GM23248 (cell line): ENCODE results near the gene FAM25G. TPM values are rescaled to one million over a fixed set of nuclear protein-coding genes. Genes with fewer than 3 reads are reported as not detected.
A peak's percentile ranks its signal among the peaks of the same experiment; 100 is the strongest.
"Not testable (repeated sequence)": the region's sequence is repeated elsewhere in the genome, so short reads cannot be mapped to it uniquely, and the experiment has no call there.

Source experiments
- DNase-seq: peaks from one replicate; pipeline ENCODE4 v3.0.0-alpha.2; 2015
- H2AFZ ChIP-seq: fragments of 200-600 bp; sonication (generic); 2 replicates; pipeline ENCODE4 v1.6.1; 2016; ENCODE audit warnings: antibody characterized with exemption
- H3F3A ChIP-seq: fragments of 200-600 bp; sonication (generic); 2 replicates; pipeline ENCODE4 v1.6.1; 2016; ENCODE audit warnings: mild to moderate bottlenecking, antibody characterized with exemption, mixed run types; ENCODE audit not compliant: insufficient read depth
- H3K27ac ChIP-seq: fragments of 200-600 bp; sonication (generic); 2 replicates; pipeline ENCODE4 v1.5.1; 2016; ENCODE audit warnings: mild to moderate bottlenecking
- H3K27me3 ChIP-seq: fragments of 200-600 bp; sonication (generic); replicated peaks from 2 replicates; pipeline ENCODE4 v1.6.1; 2016; ENCODE audit warnings: mild to moderate bottlenecking; ENCODE audit not compliant: insufficient read depth
- H3K36me3 ChIP-seq: fragments of 200-600 bp; sonication (generic); 2 replicates; pipeline ENCODE4 v1.6.1; 2016; ENCODE audit warnings: low read depth, mild to moderate bottlenecking
- H3K4me1 ChIP-seq: fragments of 200-600 bp; sonication (generic); 2 replicates; pipeline ENCODE4 v1.6.1; 2016; ENCODE audit warnings: mild to moderate bottlenecking; ENCODE audit not compliant: insufficient read depth
- H3K4me2 ChIP-seq: fragments of 200-600 bp; sonication (generic); one replicate; pipeline ENCODE4 v1.6.1; 2016; ENCODE audit warnings: mild to moderate bottlenecking; ENCODE audit not compliant: unreplicated experiment
- H3K4me3 ChIP-seq: fragments of 200-600 bp; sonication (generic); 2 replicates; pipeline ENCODE4 v1.5.1; 2016; ENCODE audit warnings: mild to moderate bottlenecking
- H3K79me2 ChIP-seq: fragments of 200-600 bp; sonication (generic); 2 replicates; pipeline ENCODE4 v1.6.1; 2016; ENCODE audit warnings: mild to moderate bottlenecking; ENCODE audit not compliant: insufficient read depth
- H3K9ac ChIP-seq: fragments of 200-600 bp; sonication (generic); 2 replicates; pipeline ENCODE4 v1.6.1; 2016; ENCODE audit warnings: mild to moderate bottlenecking
- H3K9me2 ChIP-seq: fragments of 200-600 bp; sonication (generic); 2 replicates; pipeline ENCODE4 v1.6.1; 2016; ENCODE audit warnings: mixed run types, mild to moderate bottlenecking, moderate library complexity; ENCODE audit not compliant: insufficient read depth
- H3K9me3 ChIP-seq: fragments of 200-600 bp; sonication (generic); one replicate; pipeline ENCODE4 v1.6.1; 2017; ENCODE audit warnings: low read depth
- H4K20me1 ChIP-seq: fragments of 200-600 bp; sonication (generic); 2 replicates; pipeline ENCODE4 v1.6.0; 2016; ENCODE audit not compliant: insufficient read depth
- WGBS, 2 experiments: methylation state at CpG; one replicate each; pipeline ENCODE4 v1.1.6; 2015 to 2017; ENCODE audit warnings: low lambda C conversion rate in 2 of 2, low coverage in 1 of 2; ENCODE audit errors: missing lambda C conversion rate in 2 of 2; 5-methylcytosine and 5-hydroxymethylcytosine counted together
- in situ Hi-C: fragments of 300-500 bp; cut with MboI; formaldehyde crosslinking; loops from 2 replicates; pipeline ENCODE4 v1.15.0; 2020
- polyA plus RNA-seq: library from polyadenylated mRNA; unstranded; fragments of >200 nt; fragmentation: Nextera tagmentation; extraction: Ambion mirVana; gene quantifications from 2 replicates; pipeline ENCODE4 v1.2.1, GENCODE V29; 2016
- total RNA-seq: library from RNA; depleted of rRNA; stranded (reverse); fragments of >200 nt; shearing (Covaris generic); gene quantifications from 2 replicates; pipeline ENCODE4 v1.2.3, GENCODE V29; 2014; rRNA removed

FAM25G gene
- total RNA-seq (not detected in 2 replicates), polyA plus RNA-seq (1.1 and 1.4 TPM in 2 replicates)

DNA sequence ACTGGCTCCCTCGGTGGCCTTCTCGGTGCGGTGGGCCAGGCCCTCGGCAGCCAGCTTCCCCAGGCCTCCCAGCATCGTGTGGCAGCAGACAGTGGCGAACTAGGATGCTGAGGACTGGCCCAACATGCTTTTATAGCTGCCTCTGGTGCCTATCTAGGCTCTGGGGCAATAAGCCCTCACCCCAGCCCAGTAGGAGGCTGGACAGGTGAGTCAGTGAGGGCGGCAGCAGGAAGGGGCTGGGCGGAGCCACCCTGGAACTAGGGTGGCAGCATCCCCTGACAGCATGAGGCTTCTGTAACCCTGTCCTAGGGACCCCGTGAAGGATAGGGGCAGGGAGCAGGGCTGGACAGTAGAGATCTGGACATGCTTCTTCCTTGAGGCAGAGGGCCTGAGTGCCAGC lies at the start of gene FAM25G:
TSS of gene FAM25G (minus strand) at position 101 of the 400 bp plus-strand sequence. CDS start at position 75, 26 bp downstream.
- H3K9me2 ChIP-seq, H3K9me3 ChIP-seq, H3F3A ChIP-seq, DNase-seq, H3K79me2 ChIP-seq, H2AFZ ChIP-seq, H3K27me3 ChIP-seq, H4K20me1 ChIP-seq, H3K4me3 ChIP-seq, H3K27ac ChIP-seq, H3K36me3 ChIP-seq, H3K4me1 ChIP-seq, in situ Hi-C loops, H3K9ac ChIP-seq, H3K4me2 ChIP-seq: not testable (repeated sequence)
- 100% methylated on average over 5 to 6 of the region's 9 CpGs for WGBS, 2 experiments

DNA sequence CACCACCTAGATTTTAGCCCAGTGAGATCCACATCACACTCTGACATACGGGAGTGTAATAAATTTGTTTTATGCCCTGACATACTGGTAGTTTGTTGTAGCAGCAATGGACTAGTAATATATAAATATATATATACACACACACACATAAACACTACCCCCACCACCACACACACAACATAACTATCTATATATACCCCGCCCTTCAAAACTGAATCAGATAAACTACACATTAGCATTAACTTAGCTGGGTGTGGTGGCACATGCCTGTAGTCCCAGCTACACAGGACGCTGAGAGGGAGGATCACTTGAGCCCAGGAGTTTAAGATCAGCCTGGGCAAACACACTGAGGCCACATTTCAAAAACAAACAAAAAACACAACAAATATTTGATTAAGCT lies 44.9 kb upstream of the FAM25G start:
- H4K20me1 ChIP-seq, in situ Hi-C loops, H3K9me2 ChIP-seq, H3K4me1 ChIP-seq, H3K4me3 ChIP-seq, H3K27me3 ChIP-seq, H3K9ac ChIP-seq, H3K4me2 ChIP-seq, H3K9me3 ChIP-seq, H3K36me3 ChIP-seq, DNase-seq, H2AFZ ChIP-seq, H3F3A ChIP-seq, H3K79me2 ChIP-seq, H3K27ac ChIP-seq: not testable (repeated sequence)
- 85 to 89% methylated on average over 3 of the region's 3 CpGs for whole genome bisulfite sequencing, 2 experiments

DNA sequence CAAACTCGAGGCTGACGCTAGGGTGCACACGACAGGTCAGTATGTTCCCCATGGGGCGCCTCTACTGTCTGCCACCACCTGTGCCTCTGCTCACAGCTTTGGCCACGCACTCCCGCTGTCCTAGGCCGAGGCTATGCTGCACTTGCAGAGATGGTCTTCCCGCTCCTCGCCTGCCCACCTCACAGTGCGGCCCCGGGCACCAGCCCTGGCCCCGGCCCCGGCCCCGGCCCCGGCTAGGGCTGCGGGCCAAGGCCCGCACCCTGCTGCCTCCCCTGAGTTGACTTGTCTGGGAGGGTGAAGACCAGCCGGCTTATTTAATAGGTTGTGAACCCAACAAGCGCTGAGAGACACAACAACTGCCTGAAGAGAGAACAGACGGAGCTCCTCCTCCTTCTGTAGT lies 32.0 kb upstream of the FAM25G start, which contains the start of gene AGAP9:
TSS of gene AGAP9 (minus strand) at position 164 of the 400 bp plus-strand sequence. CDS start at position 52, 112 bp downstream.
- H2AFZ ChIP-seq, H3K4me2 ChIP-seq, H3K9me2 ChIP-seq, H3F3A ChIP-seq, H3K27me3 ChIP-seq, DNase-seq, H3K79me2 ChIP-seq, H3K27ac ChIP-seq, H3K9me3 ChIP-seq, H3K9ac ChIP-seq, H3K4me1 ChIP-seq, H4K20me1 ChIP-seq, H3K36me3 ChIP-seq, H3K4me3 ChIP-seq, in situ Hi-C loops: not testable (repeated sequence)
- WGBS, 2 experiments: no CpG with 5 or more reads among the region's 20 CpGs

DNA sequence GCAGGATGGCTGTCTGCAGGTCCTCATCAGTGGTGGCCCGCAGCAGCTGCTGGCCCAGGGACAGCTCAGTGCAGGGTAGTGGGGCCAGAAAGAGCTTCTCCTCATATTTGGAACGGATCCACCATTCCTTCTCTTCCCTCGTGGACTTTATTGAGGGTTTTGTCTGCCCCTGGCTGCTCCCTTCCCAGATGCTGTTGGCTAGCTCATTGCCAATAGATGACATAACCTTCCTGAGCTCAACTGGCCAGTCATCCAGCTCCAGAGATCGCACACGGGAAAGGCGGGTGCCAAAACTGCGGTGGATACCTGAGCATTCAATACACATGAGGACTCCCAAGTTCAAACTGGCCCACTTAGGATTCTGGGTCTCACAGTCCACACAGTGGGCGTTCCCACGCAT lies 10.8 kb upstream of the FAM25G start:
- H3K9me3 ChIP-seq, H3K4me2 ChIP-seq, H3K27me3 ChIP-seq, H2AFZ ChIP-seq, H3K36me3 ChIP-seq, H3K27ac ChIP-seq, H3F3A ChIP-seq, H3K79me2 ChIP-seq, H3K4me1 ChIP-seq, H3K9me2 ChIP-seq, in situ Hi-C loops, DNase-seq, H4K20me1 ChIP-seq, H3K9ac ChIP-seq, H3K4me3 ChIP-seq: not testable (repeated sequence)
- 84 to 95% methylated on average over 7 to 8 of the region's 9 CpGs for WGBS, 2 experiments

DNA sequence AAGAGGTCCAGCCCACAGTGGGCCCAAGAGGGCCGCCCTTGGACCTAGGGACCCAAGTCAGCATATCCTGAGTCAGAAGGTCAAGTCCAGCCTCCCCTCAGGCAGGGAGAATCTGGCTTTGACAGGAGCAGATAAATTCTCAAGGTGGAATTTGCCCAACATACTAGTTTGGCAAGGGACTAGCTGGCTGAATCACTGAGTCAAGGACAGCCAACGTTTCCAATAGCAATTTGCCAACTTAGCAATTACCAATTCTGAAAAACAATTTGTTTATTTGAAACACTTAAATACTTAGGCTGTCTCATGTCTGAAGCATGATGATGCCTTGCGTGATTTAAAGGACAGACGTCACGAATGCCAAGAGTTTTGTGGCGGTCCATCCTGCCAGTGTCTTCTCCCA lies 2.7 kb upstream of the FAM25G start:
- H3K9me3 ChIP-seq, H3F3A ChIP-seq, H3K4me2 ChIP-seq, DNase-seq, in situ Hi-C loops, H3K27me3 ChIP-seq, H3K27ac ChIP-seq, H3K79me2 ChIP-seq, H3K4me3 ChIP-seq, H3K9me2 ChIP-seq, H2AFZ ChIP-seq, H4K20me1 ChIP-seq, H3K4me1 ChIP-seq, H3K36me3 ChIP-seq, H3K9ac ChIP-seq: not testable (repeated sequence)
- 0% methylated on average over 1 of the region's 6 CpGs for WGBS, 2 experiments

DNA sequence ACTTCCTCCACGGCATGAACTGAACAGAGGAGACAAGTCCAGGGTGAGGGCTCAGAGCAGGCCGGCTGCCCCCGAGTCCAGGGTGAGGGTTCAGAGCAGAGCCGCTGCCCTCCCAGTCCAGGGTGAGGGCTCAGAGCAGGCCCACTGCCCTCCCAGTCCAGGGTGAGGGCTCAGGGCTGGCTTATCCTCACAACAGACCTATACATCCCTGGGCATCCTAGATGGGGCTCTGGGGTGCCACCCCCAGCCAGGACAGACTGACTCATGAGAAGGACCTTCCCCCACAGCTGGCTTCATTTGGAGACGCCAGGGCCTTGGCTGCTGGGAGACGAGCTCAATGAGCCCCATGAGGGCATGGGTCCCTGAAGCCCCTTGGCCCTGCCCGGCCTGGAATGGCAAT lies 1.9 kb downstream of the FAM25G start:
- H3K27ac ChIP-seq, in situ Hi-C loops, H3K4me2 ChIP-seq, H3K9ac ChIP-seq, H3K36me3 ChIP-seq, H3K4me1 ChIP-seq, H3K4me3 ChIP-seq, H2AFZ ChIP-seq, DNase-seq, H3F3A ChIP-seq, H3K9me3 ChIP-seq, H3K79me2 ChIP-seq, H3K9me2 ChIP-seq, H3K27me3 ChIP-seq, H4K20me1 ChIP-seq: not testable (repeated sequence)
- 93 to 96% methylated on average over 3 of the region's 7 CpGs for WGBS, 2 experiments

DNA sequence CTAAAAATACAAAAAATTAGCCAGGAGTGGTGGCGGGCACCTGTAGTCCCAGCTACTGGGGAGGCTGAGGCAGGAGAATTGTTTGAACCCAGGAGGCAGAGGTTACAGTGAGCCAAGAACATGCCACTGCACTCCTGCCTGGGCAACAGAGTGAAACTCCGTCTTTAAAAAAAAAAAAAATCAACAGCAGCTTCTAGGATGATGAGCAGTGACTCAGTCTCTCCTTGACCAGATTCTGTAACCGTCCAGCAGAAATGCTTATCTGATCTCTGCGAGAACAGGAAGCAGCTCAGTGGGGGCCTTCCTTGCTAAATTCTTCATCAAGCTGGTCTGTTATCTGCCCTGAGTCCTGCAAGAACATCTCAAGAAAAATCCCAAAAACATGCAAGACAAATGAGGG lies 5.6 kb downstream of the FAM25G start:
- H3K9me3 ChIP-seq, H4K20me1 ChIP-seq, H3K27me3 ChIP-seq, H3K4me2 ChIP-seq, in situ Hi-C loops, H3K79me2 ChIP-seq, H3K9me2 ChIP-seq, H2AFZ ChIP-seq, H3F3A ChIP-seq, H3K36me3 ChIP-seq, H3K4me3 ChIP-seq, H3K4me1 ChIP-seq: not testable (repeated sequence)
- Histone ChIP-seq H3K9ac (peak overlapping the region; percentile 18; the same call in 1 of the 2 replicates), H3K27ac (peak overlapping the region; percentile 60)
- WGBS, 2 experiments: 0 to 25% methylated on average over 3 to 4 of the region's 4 CpGs
- peak; percentile 77 for DNase-seq

DNA sequence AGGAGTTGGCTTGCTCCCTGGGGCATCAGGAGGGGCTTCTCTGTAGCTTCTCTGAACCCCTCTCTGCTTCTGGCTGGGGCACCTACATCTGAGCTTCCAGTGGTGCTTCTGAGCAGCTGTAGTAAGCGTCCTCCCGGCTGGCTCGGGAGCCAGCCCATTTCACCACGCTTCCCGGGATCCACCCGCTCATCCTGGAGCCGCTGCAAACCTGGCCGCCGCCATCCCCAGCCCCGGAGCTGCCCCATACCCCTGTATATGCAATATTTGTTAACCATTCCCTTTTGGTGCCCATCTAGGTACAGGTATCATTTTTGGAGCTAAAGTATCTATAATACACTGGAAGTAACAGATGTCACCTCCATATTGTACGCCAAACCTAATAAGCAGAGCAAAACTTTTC lies 6.7 kb downstream of the FAM25G start:
- WGBS, 2 experiments: 94 to 96% methylated on average over 11 of the region's 11 CpGs
- H3K9me2 ChIP-seq, H3K9me3 ChIP-seq, H3K4me2 ChIP-seq, H3K27ac ChIP-seq, DNase-seq, H3K27me3 ChIP-seq, H3K4me3 ChIP-seq, in situ Hi-C loops, H3F3A ChIP-seq, H3K9ac ChIP-seq, H4K20me1 ChIP-seq, H2AFZ ChIP-seq, H3K79me2 ChIP-seq, H3K36me3 ChIP-seq, H3K4me1 ChIP-seq: not testable (repeated sequence)
